HUES48 (cell line): ENCODE results near the gene TAB3.

Source experiments
- H3K27ac ChIP-seq: one replicate; pipeline ENCODE4 v1.7.0; 2013; ENCODE audit warnings: low read depth, low read length, inconsistent platforms
- H3K27me3 ChIP-seq: 2 replicates; pipeline ENCODE4 v1.6.1; 2013; ENCODE audit warnings: mild to moderate bottlenecking, low read length; ENCODE audit not compliant: control insufficient read depth, insufficient read depth
- H3K36me3 ChIP-seq: 2 replicates; pipeline ENCODE4 v1.6.1; 2013; ENCODE audit warnings: low read length; ENCODE audit not compliant: control insufficient read depth, insufficient read depth
- H3K4me1 ChIP-seq: 2 replicates; pipeline ENCODE4 v1.6.1; 2013; ENCODE audit warnings: mild to moderate bottlenecking, low read length; ENCODE audit not compliant: control insufficient read depth, insufficient read depth
- H3K4me3 ChIP-seq: 2 replicates; pipeline ENCODE4 v1.5.1; 2013; ENCODE audit warnings: mild to moderate bottlenecking, low read depth, low read length
- H3K9ac ChIP-seq: 2 replicates; pipeline ENCODE4 v1.6.1; 2013; ENCODE audit warnings: mild to moderate bottlenecking, low read depth, low read length, moderate library complexity
- H3K9me3 ChIP-seq: 2 replicates; pipeline ENCODE4 v1.6.1; 2013; ENCODE audit warnings: low read length; ENCODE audit not compliant: control insufficient read depth, insufficient read depth

Gene TAB3

DNA sequence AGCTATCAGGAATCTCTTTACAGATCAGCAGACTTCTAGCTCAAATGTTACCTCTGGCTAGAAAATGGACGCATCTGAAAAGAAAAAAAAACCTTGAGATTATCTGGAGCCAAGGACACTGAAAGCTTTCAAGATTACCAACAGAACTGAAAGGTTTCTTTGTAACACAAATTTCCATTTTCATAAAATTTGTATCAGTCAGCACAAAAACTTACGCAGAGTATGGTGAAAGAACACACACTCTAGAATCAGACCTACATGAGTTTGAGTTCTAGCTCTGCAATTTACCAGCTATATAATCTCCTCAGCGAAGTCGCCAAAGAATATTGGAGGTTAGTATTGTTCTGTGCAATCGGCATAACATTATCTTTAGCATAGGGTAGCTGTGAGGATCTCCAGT is 1.8 kb downstream of the TAB3 start:
- Histone ChIP-seq H3K9me3 (no peaks in the 10 kb centered on the region), H3K36me3 (no peaks in the 10 kb centered on the region), H3K9ac (no peak overlapping the region), H3K4me1 (no peaks in the 10 kb centered on the region), H3K27me3 (no peaks in the 10 kb centered on the region), H3K27ac (no peak overlapping the region), H3K4me3 (no peak overlapping the region; the same call in 1 of the 2 replicates)

- no peak overlapping the region for H3K27ac ChIP-seq
- no peaks in the 10 kb centered on the region for H3K9me3 ChIP-seq
- H3K4me3 ChIP-seq: no peak overlapping the region
- no peaks in the 10 kb centered on the region for H3K27me3 ChIP-seq
- H3K9ac ChIP-seq: no peak overlapping the region
- no peaks in the 10 kb centered on the region for H3K36me3 ChIP-seq
- H3K4me1 ChIP-seq: 0 out of 2 replicates have a peak, but pooled peaks cover 2% of the 10 kb centered on the region
These were observed 3.9 kb downstream of the TAB3 start for GRCh38 chrX:30885136-30885535.

GRCh38 chrX:30883138-30883537 is 5.9 kb downstream of the TAB3 start:
- no peaks in the 10 kb centered on the region for H3K9me3 ChIP-seq
- no peaks in the 10 kb centered on the region for H3K27me3 ChIP-seq
- no peak overlapping the region for H3K9ac ChIP-seq
- no peaks in the 10 kb centered on the region for H3K36me3 ChIP-seq
- H3K4me1 ChIP-seq: 0 out of 2 replicates have a peak, but pooled peaks cover 2% of the 10 kb centered on the region
- H3K4me3 ChIP-seq: no peak overlapping the region
- no peak overlapping the region for H3K27ac ChIP-seq

GRCh38 chrX:30881797-30882196 is 7.3 kb downstream of the TAB3 start:
- Histone ChIP-seq H3K9me3 (no peaks in the 10 kb centered on the region), H3K4me1 (0 out of 2 replicates have a peak, but pooled peaks cover 2% of the 10 kb centered on the region), H3K27ac (no peak overlapping the region), H3K36me3 (no peaks in the 10 kb centered on the region), H3K27me3 (no peaks in the 10 kb centered on the region), H3K4me3 (no peak overlapping the region), H3K9ac (no peak overlapping the region)

GRCh38 chrX:30881390-30881789 is 7.7 kb downstream of the TAB3 start:
- Histone ChIP-seq H3K27me3 (no peaks in the 10 kb centered on the region), H3K4me1 (0 out of 2 replicates have a peak, but pooled peaks cover 2% of the 10 kb centered on the region), H3K4me3 (no peak overlapping the region), H3K9ac (no peak overlapping the region), H3K9me3 (no peaks in the 10 kb centered on the region), H3K27ac (no peak overlapping the region), H3K36me3 (no peaks in the 10 kb centered on the region)

DNA sequence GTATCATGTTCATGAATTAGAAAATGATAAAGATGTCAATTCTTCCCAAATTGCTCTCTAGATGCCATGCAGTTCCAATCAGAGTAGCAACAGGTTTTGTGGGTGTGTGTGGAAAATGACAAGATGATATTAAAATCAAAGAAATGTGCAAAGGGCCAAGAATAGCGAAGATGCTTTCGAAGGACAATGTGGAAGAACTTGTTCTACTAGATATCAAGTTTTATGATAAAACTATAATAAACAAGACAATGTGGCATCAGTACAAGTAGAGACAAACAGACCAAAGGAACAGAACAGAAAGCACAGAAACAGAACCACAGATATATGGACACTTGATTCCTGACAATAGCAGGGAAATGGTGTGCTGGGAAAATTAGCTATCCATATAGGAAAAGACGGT is 9.0 kb downstream of the TAB3 start:
- H3K27ac ChIP-seq: no peak overlapping the region
- no peak overlapping the region for H3K4me3 ChIP-seq
- H3K36me3 ChIP-seq: no peaks in the 10 kb centered on the region
- 0 out of 2 replicates have a peak, but pooled peaks cover 2% of the 10 kb centered on the region for H3K4me1 ChIP-seq
- no peak overlapping the region for H3K9ac ChIP-seq
- no peaks in the 10 kb centered on the region for H3K9me3 ChIP-seq
- H3K27me3 ChIP-seq: no peaks in the 10 kb centered on the region

DNA sequence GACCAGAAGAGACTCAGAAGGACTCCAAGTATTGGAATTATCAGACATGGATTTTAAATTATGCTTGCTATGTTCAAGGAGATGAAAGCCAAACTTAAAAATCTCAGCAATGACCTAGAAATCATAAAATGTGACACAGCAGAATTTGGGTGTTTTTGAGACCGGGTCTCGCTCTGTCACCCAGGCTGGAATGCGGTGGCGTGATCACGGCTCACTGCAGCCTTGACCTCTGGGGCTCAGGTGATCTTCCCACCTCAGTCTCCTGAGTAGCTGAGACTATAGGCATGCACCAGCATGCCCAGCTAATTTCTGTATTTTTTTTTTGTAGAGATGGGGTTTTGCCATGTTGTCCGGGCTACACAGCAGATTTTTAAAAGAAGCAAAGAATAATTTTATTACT is 12.7 kb downstream of the TAB3 start:
- H3K27me3 ChIP-seq: no peaks in the 10 kb centered on the region
- no peak overlapping the region for H3K4me3 ChIP-seq
- H3K4me1 ChIP-seq: peaks cover 7% of the 10 kb centered on the region; the same call in 1 of the 2 replicates
- no peaks in the 10 kb centered on the region for H3K9me3 ChIP-seq
- H3K27ac ChIP-seq: no peak overlapping the region
- H3K9ac ChIP-seq: no peak overlapping the region
- H3K36me3 ChIP-seq: no peaks in the 10 kb centered on the region

- Histone ChIP-seq H3K9me3 (no peaks in the 10 kb centered on the region), H3K4me3 (no peak overlapping the region), H3K27ac (no peak overlapping the region), H3K36me3 (no peaks in the 10 kb centered on the region), H3K9ac (no peak overlapping the region), H3K4me1 (peaks cover 7% of the 10 kb centered on the region; the same call in 1 of the 2 replicates), H3K27me3 (no peaks in the 10 kb centered on the region)
These were observed 13.1 kb downstream of the TAB3 start for GRCh38 chrX:30875957-30876356.

GRCh38 chrX:30874851-30875250 is 14.2 kb downstream of the TAB3 start:
- no peaks in the 10 kb centered on the region for H3K9me3 ChIP-seq
- H3K4me1 ChIP-seq: peaks cover 5% of the 10 kb centered on the region; the same call in 1 of the 2 replicates

GRCh38 chrX:30870572-30870971 is 18.5 kb downstream of the TAB3 start:
- Histone ChIP-seq H3K4me1 (peaks cover 5% of the 10 kb centered on the region; the same call in 1 of the 2 replicates), H3K27ac (no peak overlapping the region), H3K4me3 (no peak overlapping the region), H3K9me3 (no peaks in the 10 kb centered on the region), H3K27me3 (no peaks in the 10 kb centered on the region), H3K9ac (no peak overlapping the region), H3K36me3 (no peaks in the 10 kb centered on the region)

More at GRCh38 chrX:30874851-30875250, 14.2 kb downstream of the TAB3 start:
- Histone ChIP-seq H3K27ac (no peak overlapping the region), H3K9ac (no peak overlapping the region), H3K4me3 (no peak overlapping the region), H3K27me3 (no peaks in the 10 kb centered on the region), H3K36me3 (no peaks in the 10 kb centered on the region)

- no peaks in the 10 kb centered on the region for H3K27me3 ChIP-seq
- H3K4me1 ChIP-seq: no peaks in the 10 kb centered on the region
- H3K27ac ChIP-seq: no peak overlapping the region
- H3K9ac ChIP-seq: no peak overlapping the region
- H3K9me3 ChIP-seq: no peaks in the 10 kb centered on the region
- H3K4me3 ChIP-seq: no peak overlapping the region
- no peaks in the 10 kb centered on the region for H3K36me3 ChIP-seq
These were observed 23.4 kb downstream of the TAB3 start for GRCh38 chrX:30865612-30866011.

- no peaks in the 10 kb centered on the region for H3K27me3 ChIP-seq
- no peak overlapping the region for H3K27ac ChIP-seq
- H3K4me1 ChIP-seq: no peaks in the 10 kb centered on the region
- no peak overlapping the region for H3K4me3 ChIP-seq
- no peak overlapping the region for H3K9ac ChIP-seq
- H3K36me3 ChIP-seq: no peaks in the 10 kb centered on the region
- H3K9me3 ChIP-seq: no peaks in the 10 kb centered on the region
These were observed 24.0 kb downstream of the TAB3 start for GRCh38 chrX:30865015-30865414.
